ENCODE measurements around the gene YBEY.

- TF ChIP-seq CTCF (IDR thresholded peaks at IDR 0.05 in 8 of 11, conservative IDR thresholded peaks at IDR 0.05 in 3 of 11): no peak
- peak in 1 of 3 donors; percentile 58 for TF ChIP-seq POLR2AphosphoS5 (IDR thresholded peaks at IDR 0.05)
Observed at GRCh38 chr21:46255758-46256337, 30.3 kb upstream of the YBEY start.
